ENCODE data around the gene MRPL41. TPM values are rescaled to one million over a fixed set of nuclear protein-coding genes. Genes with fewer than 3 reads are reported as not detected.
"Not testable (repeated sequence)": the region's sequence is repeated elsewhere in the genome, so short reads cannot be mapped to it uniquely, and the experiment has no call there.

MRPL41 gene
- total RNA-seq, 1 experiment from 2014 or later = 175 TPM

GRCh38 chr9:137521405-137521985 lies 30.2 kb upstream of the MRPL41 start:
- DNase-seq (ENCODE audit: low spot score) = no peak

DNA sequence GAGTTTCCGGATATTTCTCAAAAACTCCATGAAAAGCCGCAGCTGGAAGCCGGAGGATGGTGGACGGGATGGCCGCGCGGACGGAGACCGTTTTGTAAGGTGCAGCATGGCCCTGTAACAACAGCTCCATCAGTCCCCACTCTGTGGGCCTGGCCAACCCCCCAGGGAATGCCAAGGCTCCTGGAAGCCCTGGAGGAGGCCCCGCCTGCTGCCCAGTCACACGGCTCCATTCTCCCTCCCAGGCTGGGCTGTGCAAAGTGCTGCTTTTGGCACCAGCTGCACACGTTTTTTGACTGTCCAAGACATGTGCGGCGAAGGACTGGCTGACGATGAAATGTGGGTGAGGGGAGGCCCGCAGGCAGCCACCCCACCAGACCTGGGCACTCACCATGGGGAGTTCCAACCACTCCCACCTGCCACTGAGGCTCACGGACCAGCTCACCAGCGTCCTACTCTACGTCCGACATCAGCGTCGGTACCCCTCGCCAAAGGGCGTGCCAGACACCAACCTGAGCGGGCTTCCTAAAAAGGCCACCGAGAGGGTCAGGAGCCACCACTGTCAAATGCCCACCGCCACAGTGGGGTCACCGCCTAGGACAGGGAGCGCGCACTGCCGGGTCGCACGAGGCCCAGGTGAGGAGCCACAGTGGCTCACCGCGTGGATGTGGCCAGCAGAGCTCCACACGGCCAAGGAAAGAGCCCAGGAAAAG lies 28.8 kb upstream of the MRPL41 start:
- no peak for DNase-seq (ENCODE audit: low spot score)

- no peak for DNase-seq (ENCODE audit: low spot score)
Measured at GRCh38 chr9:137524161-137524980, 27.3 kb upstream of the MRPL41 start.

- no peak for DNase-seq (ENCODE audit: low spot score)
Measured at GRCh38 chr9:137524981-137525317, 26.7 kb upstream of the MRPL41 start.

- DNase-seq (ENCODE audit: low spot score) = no peak
Measured at GRCh38 chr9:137530331-137530730, 21.3 kb upstream of the MRPL41 start.

- DNase-seq (ENCODE audit: low spot score) = no peak
Measured at GRCh38 chr9:137531099-137531765, 20.4 kb upstream of the MRPL41 start.

- not testable (repeated sequence) for DNase-seq (ENCODE audit: low spot score)
Measured at GRCh38 chr9:137532891-137533468, 18.7 kb upstream of the MRPL41 start.

DNA sequence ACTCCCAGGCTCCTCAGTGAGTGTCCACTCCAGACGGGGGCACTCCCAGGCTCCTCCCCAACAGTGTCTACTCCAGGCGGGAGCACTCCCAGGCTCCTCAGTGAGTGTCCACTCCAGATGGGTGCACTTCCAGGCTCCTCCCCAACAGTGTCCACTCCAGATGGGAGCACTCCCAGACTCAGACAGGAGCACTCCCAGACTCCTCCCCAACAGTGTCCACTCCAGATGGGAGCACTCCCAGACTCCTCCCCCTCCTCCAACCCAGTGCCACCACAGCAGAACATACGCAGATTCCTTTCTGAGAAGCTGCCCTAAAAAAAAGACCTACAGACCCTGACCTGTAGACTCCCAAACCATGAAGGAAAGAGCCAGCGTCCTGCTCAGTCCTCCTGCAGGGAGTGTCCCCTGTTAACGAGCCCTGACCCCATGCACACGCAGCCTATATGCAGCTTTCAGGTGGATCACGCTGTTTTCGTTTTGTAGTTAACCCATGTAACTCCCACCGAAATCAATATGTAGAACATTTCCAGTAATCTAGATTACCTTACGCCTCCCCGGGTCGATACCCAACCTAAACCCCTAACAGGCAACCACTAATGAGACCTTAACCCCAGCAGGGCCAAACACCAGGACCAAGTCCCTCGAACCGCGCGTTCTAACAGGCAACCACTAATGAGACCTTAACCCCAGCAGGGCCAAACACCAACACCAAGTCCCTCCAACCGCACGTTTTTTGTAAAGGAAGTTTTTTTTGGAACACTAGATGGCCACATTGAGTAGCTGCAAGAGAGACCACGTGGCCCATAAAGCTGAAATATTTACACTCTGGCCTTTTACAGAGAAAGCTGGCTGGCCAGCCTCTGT lies 17.2 kb upstream of the MRPL41 start:
- peak; percentile 73 for DNase-seq (ENCODE audit: low spot score)

GRCh38 chr9:137535120-137535428 lies 16.6 kb upstream of the MRPL41 start:
- DNase-seq (ENCODE audit: low spot score) = no peak

- not testable (repeated sequence) for DNase-seq (ENCODE audit: low spot score)
Measured at GRCh38 chr9:137536594-137537131, 15.0 kb upstream of the MRPL41 start.

- no peak for DNase-seq (ENCODE audit: low spot score)
Measured at GRCh38 chr9:137538058-137538457, 13.6 kb upstream of the MRPL41 start.

- DNase-seq (ENCODE audit: low spot score) = no peak
Measured at GRCh38 chr9:137540536-137540935, 11.1 kb upstream of the MRPL41 start.

DNA sequence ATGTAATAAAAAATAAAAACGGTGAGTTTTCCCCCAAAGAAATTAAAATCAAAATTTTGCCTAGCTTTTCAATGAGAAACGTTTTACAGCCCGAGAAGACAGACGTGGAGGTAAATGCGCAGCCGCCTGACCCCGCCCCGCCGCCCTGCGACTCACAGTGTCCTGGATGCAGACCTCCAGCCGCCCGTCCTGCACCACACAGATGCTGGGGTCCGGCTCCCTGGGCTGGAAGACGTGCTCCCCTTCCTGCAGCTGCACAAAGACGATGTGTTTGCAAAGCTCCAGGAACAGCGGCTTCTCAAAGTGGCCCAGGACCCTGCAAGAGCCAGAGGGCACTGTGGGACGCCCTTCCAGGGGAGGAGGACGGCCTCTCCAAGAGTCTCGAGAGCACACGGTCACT lies 9.2 kb upstream of the MRPL41 start:
- no peak for DNase-seq (ENCODE audit: low spot score)

- no peak for DNase-seq (ENCODE audit: low spot score)
Measured at GRCh38 chr9:137543237-137543963, 8.3 kb upstream of the MRPL41 start.

DNA sequence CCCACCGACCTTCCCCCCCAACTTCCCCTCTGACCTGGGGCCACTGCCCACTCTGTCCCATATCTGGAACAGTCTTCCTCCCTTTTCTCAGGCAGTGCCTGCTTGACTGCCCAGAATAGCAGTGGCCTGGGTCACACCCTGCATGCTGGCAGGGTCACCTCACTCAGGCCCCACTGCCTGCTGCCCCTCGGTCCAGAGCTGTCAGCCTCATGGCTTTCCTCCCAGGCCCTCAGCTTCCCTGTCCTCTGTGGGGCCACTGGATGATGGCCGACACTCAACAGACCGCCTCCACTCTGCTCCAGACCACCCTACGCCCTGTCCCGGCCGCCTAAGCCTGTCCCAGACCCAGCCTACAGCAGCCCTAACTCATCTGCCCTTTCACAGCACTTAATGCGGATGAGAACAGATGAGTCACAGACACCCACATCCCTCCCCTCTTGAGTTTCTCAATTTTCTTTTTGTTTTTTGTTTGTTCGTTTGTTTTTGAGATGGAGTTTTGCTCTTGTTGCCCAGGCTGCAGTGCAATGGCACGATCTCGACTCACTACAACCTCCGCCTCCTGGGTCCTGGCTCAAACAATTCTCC lies 7.4 kb upstream of the MRPL41 start:
- no peak for DNase-seq (ENCODE audit: low spot score)

GRCh38 chr9:137545123-137545522 lies 6.6 kb upstream of the MRPL41 start:
- no peak for DNase-seq (ENCODE audit: low spot score)

GRCh38 chr9:137547687-137548543 lies 3.8 kb upstream of the MRPL41 start:
- DNase-seq (ENCODE audit: low spot score) = no peak

- peak; percentile 71 for DNase-seq (ENCODE audit: low spot score)
Measured at GRCh38 chr9:137550231-137550621, 1.5 kb upstream of the MRPL41 start, which contains the start of gene PNPLA7. PNPLA7 (minus strand) TSS chr9:137550402; CDS start chr9:137550197, 205 bp downstream.

- DNase-seq (ENCODE audit: low spot score) = not testable (repeated sequence)
Measured at GRCh38 chr9:137550958-137551263, 768 bp upstream of the MRPL41 start.
